GM21526 (cell line): ENCODE data around the gene FSTL3.

ENCODE experiments used
- ATAC-seq: cut with Tn5 transposase; IDR thresholded peaks from one replicate; pipeline ENCODE4 v1.9.1; 2021; ENCODE audit warnings: moderate library complexity; ENCODE audit not compliant: unreplicated experiment, low FRiP score

FSTL3 gene

DNA sequence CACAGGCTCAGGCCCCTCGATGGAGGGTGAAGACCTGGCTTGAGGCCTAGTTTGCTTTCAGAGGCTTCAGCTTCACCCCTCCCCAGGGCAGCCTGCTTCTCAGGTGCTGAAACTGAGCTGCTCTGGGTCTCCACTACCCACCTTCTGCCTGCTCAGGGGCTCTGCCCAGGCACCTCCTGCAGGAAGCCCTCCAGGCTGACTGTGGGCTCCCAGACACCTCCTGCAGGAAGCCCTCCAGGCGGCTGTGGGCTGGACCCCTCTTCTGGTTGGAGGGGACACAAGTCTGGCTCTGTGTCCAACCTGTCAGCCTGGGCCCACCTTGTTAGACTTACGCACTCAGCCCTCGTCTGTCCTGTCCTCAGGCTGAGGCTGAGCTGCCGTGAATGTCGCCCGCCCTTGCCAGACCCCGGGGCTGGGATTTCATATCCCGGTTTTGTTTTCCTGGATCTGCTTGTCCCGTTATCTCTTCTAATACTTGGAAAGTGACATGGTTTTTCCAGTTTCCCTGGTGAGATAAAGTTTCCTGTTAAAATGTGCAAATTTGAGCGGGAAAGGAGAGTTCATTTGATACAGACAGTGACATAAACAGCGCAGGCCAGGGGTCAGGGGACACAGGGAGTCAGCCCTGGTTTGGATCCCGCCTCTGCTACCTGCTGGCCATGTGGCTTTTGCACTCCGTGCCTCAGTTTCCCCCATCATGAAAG is 53.9 kb downstream of the FSTL3 start:
- ATAC-seq, result no peak

DNA sequence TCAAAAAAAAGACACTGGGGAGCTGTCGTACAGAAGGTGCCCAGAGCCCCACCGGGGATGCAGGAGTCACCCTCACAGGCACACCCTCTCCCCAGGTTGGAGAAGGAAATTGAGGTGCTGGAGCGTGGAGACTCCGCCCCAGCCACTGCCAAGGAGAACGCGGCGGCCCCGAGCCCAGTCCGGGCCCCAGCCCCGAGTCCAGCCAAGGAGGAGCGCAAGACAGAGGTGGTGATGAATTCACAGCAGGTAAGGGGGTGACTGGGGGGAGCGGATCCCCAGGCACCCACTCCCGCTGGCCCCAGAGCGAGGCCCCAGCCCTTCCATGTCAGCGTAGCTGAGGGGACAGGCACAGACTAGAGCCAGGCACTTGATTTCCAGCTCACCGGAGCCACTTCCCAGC is 54.8 kb downstream of the FSTL3 start:
- no peak for ATAC-seq

DNA sequence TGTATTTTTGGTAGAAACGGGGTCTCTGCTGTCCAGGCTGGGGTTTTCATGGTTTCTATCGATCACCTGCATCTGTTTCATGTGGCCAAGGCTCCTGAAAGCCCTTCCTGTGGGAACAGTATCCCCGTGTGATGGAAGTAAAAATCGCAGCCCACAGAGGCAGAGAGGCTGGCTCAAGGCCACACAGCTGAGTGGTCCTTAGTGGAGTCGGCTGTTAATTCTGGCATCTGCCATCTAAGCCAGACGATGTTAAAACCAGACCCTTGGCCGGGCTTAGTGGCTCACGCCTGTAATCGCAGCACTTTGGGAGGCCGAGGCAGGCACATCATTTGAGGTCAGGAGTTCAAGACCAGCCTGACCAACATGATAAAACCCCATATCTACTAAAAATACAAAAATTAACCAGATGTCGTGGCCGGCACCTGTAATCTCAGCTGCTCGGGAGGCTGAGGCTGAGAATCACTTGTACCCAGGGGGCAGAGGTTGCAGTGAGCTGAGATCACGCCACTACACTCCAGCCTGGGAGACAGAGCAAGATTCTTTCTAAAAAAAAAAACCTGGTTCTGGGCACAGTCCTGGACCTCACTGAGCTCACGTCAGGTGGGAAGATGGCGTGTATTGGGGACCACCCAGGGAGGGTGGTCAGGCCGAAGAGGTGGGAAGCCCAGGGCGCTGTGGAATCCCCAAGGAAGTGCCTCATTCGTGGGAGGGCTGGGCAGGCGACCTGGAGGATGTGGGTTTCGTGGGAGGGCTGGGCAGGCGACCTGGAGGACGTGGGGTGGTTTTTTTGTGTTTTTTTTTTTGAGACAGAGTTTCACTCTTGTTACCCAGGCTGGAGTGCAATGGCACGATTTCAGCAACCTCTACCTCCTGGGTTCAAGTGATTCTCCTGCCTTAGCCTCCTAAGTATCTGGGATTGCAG is 56.2 kb downstream of the FSTL3 start:
- no peak for ATAC-seq
